ENCODE data around the gene PCNX2. TPM values are rescaled to one million over a fixed set of nuclear protein-coding genes. Genes with fewer than 3 reads are reported as not detected.
"Not testable (repeated sequence)": the region's sequence is repeated elsewhere in the genome, so short reads cannot be mapped to it uniquely, and the experiment has no call there.

The PCNX2 gene
- total RNA-seq, 1 experiment from 2014 or later: 15.0 TPM

DNA sequence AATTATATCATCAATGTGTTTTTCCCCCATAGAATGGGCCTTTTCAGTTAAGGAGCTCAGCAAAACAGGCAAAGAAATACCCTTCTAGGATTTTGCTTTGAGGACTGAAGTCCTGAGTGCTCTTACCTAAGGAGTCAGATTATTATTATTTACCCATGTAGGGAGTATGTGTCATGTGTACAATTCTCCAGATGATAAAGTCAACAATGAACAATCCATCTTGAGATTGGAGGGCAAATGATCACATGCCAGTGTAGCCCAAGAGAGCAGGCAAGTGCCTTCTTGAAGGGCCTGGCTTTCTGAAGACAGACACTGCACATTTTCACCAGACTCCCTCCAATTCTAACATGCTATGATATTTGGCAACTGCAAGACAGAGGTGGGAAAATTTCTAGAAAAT lies 159.7 kb downstream of the PCNX2 start:
- no TSS peak for BruUV-seq (replicated peaks)
- POLR2A ChIA-PET: no interaction called here
- no peaks in the 10 kb centered on the region for H3K27me3 ChIP-seq (replicated peaks; ENCODE audit: control insufficient read depth, insufficient read depth, low read length)
- no peaks in the 10 kb centered on the region for H3K9me3 ChIP-seq
- Mint-ChIP-seq H3K4me3 (ENCODE audit: unreplicated experiment) (no peak overlapping the region), H3K27ac (ENCODE audit: unreplicated experiment) (no peak overlapping the region), H3K4me1 (ENCODE audit: low read depth, unreplicated experiment) (no peaks in the 10 kb centered on the region), H3K9me3 (ENCODE audit: unreplicated experiment) (no peaks in the 10 kb centered on the region), H3K36me3 (ENCODE audit: insufficient read depth, unreplicated experiment) (no peaks in the 10 kb centered on the region), H3K27me3 (ENCODE audit: insufficient read depth, unreplicated experiment) (no peaks in the 10 kb centered on the region)
- no peaks in the 10 kb centered on the region for H3K36me3 ChIP-seq (ENCODE audit: control insufficient read depth, insufficient read depth, low read length)
- TF ChIP-seq CTCF (IDR thresholded peaks at IDR 0.05; ENCODE audit: insufficient read depth in 1 of 2, low read depth in 1 of 2, low read length in 1 of 2, severe bottlenecking in 1 of 2, unreplicated experiment in 1 of 2): no peak
- H3K4me1 ChIP-seq: no peaks in the 10 kb centered on the region
- intact Hi-C loops (cut with micrococcal nuclease; ENCODE audit: unreplicated experiment): no loop called here
- DNase-seq: no peak
- no peak overlapping the region for H3K4me3 ChIP-seq (ENCODE audit: low read depth, low read length)
- CTCF ChIA-PET: no interaction called here

- Mint-ChIP-seq H3K4me1 (ENCODE audit: low read depth, unreplicated experiment) (no peaks in the 10 kb centered on the region), H3K27ac (ENCODE audit: unreplicated experiment) (no peak overlapping the region), H3K9me3 (ENCODE audit: unreplicated experiment) (no peaks in the 10 kb centered on the region), H3K36me3 (ENCODE audit: insufficient read depth, unreplicated experiment) (no peaks in the 10 kb centered on the region), H3K27me3 (ENCODE audit: insufficient read depth, unreplicated experiment) (no peaks in the 10 kb centered on the region), H3K4me3 (ENCODE audit: unreplicated experiment) (no peak overlapping the region)
- no peak for DNase-seq
- Histone ChIP-seq H3K27me3 (replicated peaks; ENCODE audit: control insufficient read depth, insufficient read depth, low read length) (no peaks in the 10 kb centered on the region), H3K36me3 (ENCODE audit: control insufficient read depth, insufficient read depth, low read length) (no peaks in the 10 kb centered on the region; the same call in 1 of the 2 replicates), H3K9me3 (no peaks in the 10 kb centered on the region), H3K4me3 (ENCODE audit: low read depth, low read length) (no peak overlapping the region), H3K4me1 (no peaks in the 10 kb centered on the region)
- ChIA-PET POLR2A (no interaction called here), CTCF (no interaction called here)
- TF ChIP-seq CTCF (IDR thresholded peaks at IDR 0.05; ENCODE audit: insufficient read depth in 1 of 2, low read depth in 1 of 2, low read length in 1 of 2, severe bottlenecking in 1 of 2, unreplicated experiment in 1 of 2): no peak
- intact Hi-C loops (cut with micrococcal nuclease; ENCODE audit: unreplicated experiment): no loop called here
- no TSS peak for BruUV-seq (replicated peaks)
Observed at GRCh38 chr1:233132445-233132844, 163.1 kb downstream of the PCNX2 start.

DNA sequence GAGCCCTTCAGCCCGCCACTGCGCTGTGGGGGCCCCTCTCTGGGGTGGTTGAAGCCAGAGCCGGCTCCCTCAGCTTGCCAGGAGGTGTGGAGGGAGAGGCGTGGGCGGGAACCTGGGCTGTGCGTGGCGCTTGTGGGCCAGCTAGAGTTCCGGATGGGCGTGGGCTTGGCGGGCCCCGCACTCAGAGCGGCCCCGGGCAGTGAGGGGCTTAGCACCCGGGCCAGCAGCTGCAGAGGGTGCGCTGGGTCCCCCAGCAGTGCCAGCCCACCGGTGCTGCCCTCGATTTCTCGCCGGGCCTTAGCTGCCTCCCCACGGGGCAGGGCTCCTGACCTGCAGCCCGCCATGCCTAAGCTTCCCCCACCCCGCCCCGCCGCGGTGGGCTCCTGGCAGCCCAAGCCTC lies 166.5 kb downstream of the PCNX2 start:
- H3K4me1 Mint-ChIP-seq (ENCODE audit: low read depth, unreplicated experiment); H3K4me3 Mint-ChIP-seq (ENCODE audit: unreplicated experiment); BruUV-seq (replicated peaks); H3K27ac Mint-ChIP-seq (ENCODE audit: unreplicated experiment); H3K27me3 ChIP-seq (replicated peaks; ENCODE audit: control insufficient read depth, insufficient read depth, low read length); DNase-seq; intact Hi-C loops (cut with micrococcal nuclease; ENCODE audit: unreplicated experiment); H3K36me3 ChIP-seq (ENCODE audit: control insufficient read depth, insufficient read depth, low read length); CTCF ChIA-PET; H3K36me3 Mint-ChIP-seq (ENCODE audit: insufficient read depth, unreplicated experiment); H3K9me3 ChIP-seq; H3K4me3 ChIP-seq (ENCODE audit: low read depth, low read length); POLR2A ChIA-PET; H3K27me3 Mint-ChIP-seq (ENCODE audit: insufficient read depth, unreplicated experiment); H3K4me1 ChIP-seq; H3K9me3 Mint-ChIP-seq (ENCODE audit: unreplicated experiment): not testable (repeated sequence)

- Histone ChIP-seq H3K9me3 (no peaks in the 10 kb centered on the region), H3K4me1 (no peaks in the 10 kb centered on the region), H3K4me3 (ENCODE audit: low read depth, low read length) (no peak overlapping the region), H3K36me3 (ENCODE audit: control insufficient read depth, insufficient read depth, low read length) (no peaks in the 10 kb centered on the region; the same call in 1 of the 2 replicates), H3K27me3 (replicated peaks; ENCODE audit: control insufficient read depth, insufficient read depth, low read length) (no peaks in the 10 kb centered on the region)
- Mint-ChIP-seq H3K4me1 (ENCODE audit: low read depth, unreplicated experiment) (no peaks in the 10 kb centered on the region), H3K27ac (ENCODE audit: unreplicated experiment) (no peak overlapping the region), H3K4me3 (ENCODE audit: unreplicated experiment) (no peak overlapping the region), H3K36me3 (ENCODE audit: insufficient read depth, unreplicated experiment) (no peaks in the 10 kb centered on the region), H3K27me3 (ENCODE audit: insufficient read depth, unreplicated experiment) (no peaks in the 10 kb centered on the region), H3K9me3 (ENCODE audit: unreplicated experiment) (peaks cover 1% of the 10 kb centered on the region)
- TF ChIP-seq CTCF (IDR thresholded peaks at IDR 0.05; ENCODE audit: insufficient read depth in 1 of 2, low read depth in 1 of 2, low read length in 1 of 2, severe bottlenecking in 1 of 2, unreplicated experiment in 1 of 2): no peak
- no peak for DNase-seq
- BruUV-seq (replicated peaks): no TSS peak
- POLR2A ChIA-PET: no interaction called here
- intact Hi-C loops (cut with micrococcal nuclease; ENCODE audit: unreplicated experiment): no loop called here
- CTCF ChIA-PET: no interaction called here
Observed at GRCh38 chr1:233127157-233127556, 168.4 kb downstream of the PCNX2 start.
